Mucosa of gallbladder (tissue), 1 donor: ENCODE data around the gene RNF207. TPM values are rescaled to one million over a fixed set of nuclear protein-coding genes. Genes with fewer than 3 reads are reported as not detected.

Experiments used
- DNase-seq: peaks from one replicate; pipeline ENCODE4 v3.0.0-alpha.2; 2020; ENCODE audit warnings: low spot score
- total RNA-seq: library from RNA; stranded (reverse); gene quantifications from one replicate; pipeline ENCODE4 v1.2.1, GENCODE V29; 2021
- donor health status: DM: no; HTN: no; CAD: no.

RNF207 gene
- total RNA-seq, 1 donor from 2014 or later, result 26.6 TPM

DNA sequence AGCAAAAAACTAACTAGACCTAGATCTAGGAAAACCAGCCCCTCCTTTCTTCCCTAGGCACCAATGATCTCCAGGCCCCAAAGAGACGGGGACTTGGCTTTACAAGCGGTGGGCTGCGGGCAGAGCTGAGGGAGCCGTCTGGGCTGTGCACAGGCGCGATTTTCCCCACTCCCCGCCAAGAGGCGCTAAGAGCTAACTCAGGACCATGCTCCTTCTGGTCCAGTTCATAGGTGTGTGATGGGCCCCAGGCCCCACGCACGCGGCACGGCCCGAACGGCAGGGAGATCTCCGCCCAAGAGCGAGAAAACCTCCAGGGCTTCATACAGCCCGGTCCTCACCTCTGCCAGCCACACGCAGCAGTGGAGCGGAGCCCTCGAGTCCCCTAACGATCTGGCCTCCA is 62.5 kb downstream of the RNF207 start:
- DNase-seq, result no peak

DNA sequence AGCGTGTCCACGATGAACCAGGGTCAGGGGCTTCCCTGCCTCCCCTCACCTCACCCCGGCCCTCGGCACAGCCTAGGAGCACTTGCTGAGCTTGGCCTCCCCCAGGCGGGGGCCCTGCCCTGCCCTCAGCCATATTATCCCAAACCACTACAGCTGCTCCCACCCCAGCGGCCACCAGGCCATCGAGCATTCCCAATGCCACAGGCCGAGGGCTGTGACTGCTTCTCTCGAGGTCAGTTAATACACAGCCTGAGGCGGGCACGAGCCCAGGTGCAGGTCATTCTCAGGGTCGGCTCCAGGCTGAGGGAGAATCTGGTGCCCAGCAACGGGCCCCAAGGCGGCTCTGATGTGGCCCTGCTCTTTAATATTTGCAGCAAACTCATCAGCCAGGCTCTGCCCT is 63.4 kb downstream of the RNF207 start:
- no peak for DNase-seq

DNA sequence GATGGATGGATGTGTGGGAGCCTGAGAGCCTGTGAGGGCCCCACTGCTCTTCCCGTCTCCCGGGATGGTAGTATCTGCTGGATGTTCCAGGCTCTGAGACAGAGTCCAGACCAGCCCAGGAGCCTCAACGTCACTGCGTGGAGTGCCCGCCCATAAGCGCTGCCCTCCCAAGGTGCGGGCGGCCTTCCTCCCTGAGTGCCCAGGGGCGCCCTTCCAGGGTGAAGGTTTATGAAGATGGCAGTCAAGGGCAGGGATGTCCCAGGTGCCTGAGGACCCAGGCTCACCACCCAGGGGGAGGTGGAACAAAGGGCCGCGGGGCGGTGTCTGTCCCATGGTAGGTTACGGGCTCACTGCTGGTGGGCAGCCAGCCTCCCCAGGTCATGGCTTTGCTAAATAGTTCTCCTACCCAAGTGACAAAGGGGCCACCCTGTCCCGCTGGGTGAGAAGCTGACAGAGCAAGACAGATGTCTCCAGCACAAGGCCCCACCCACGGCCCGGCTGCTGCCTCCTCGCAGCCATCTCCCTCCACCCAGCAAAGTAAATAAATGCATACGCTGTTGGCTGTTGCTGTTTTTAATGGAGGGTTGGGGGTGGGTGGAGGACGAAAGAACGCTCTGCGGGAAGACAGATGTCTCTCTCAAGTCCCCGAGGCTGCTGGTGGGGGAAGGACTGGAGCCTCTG is 63.9 kb downstream of the RNF207 start:
- DNase-seq, result no peak

DNA sequence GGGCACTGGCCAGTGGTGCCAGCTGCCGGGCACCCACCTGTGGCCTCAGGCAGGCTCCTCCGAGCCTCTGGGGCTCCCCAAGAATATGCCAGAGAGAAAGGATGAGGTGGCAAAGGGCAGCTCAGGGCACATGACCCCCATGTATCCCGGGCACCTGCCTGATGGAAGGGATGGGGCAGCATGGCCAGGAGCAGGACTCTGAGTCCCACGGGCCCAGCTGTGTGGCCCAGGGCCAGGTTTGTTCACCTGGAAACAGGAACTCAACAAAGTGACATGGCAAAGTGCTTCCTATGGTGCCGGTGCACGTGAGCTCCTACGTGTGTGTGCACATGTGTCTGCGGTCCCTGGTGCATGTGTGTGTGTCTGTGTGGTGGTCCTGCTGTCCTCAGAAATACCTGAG is 64.5 kb downstream of the RNF207 start:
- DNase-seq, result no peak

Other genes with a start within 250 kb of the RNF207 start
- 20.6 TPM for gene NPHP4, start 213.7 kb upstream of the RNF207 start, total RNA-seq
- gene KCNAB2, start 160.2 kb upstream of the RNF207 start, total RNA-seq, result 16.1 TPM
- gene CHD5, start 25.8 kb upstream of the RNF207 start, total RNA-seq, result 0.23 TPM
- gene RPL22, start 6.5 kb upstream of the RNF207 start, total RNA-seq, result 282 TPM
- 52.9 TPM for gene ICMT, start 29.8 kb downstream of the RNF207 start, total RNA-seq
- not detected for gene HES3, start 38.1 kb downstream of the RNF207 start, total RNA-seq
- gene GPR153, start 55.0 kb downstream of the RNF207 start, total RNA-seq, result 14.8 TPM
- gene ACOT7, start 187.6 kb downstream of the RNF207 start, total RNA-seq, result 21.4 TPM
- gene HES2, start 213.8 kb downstream of the RNF207 start, total RNA-seq, result 0.09 TPM
- 3.1 TPM for gene ESPN, start 218.7 kb downstream of the RNF207 start, total RNA-seq